ENCODE data around the gene KDM4B.

KDM4B gene

DNA sequence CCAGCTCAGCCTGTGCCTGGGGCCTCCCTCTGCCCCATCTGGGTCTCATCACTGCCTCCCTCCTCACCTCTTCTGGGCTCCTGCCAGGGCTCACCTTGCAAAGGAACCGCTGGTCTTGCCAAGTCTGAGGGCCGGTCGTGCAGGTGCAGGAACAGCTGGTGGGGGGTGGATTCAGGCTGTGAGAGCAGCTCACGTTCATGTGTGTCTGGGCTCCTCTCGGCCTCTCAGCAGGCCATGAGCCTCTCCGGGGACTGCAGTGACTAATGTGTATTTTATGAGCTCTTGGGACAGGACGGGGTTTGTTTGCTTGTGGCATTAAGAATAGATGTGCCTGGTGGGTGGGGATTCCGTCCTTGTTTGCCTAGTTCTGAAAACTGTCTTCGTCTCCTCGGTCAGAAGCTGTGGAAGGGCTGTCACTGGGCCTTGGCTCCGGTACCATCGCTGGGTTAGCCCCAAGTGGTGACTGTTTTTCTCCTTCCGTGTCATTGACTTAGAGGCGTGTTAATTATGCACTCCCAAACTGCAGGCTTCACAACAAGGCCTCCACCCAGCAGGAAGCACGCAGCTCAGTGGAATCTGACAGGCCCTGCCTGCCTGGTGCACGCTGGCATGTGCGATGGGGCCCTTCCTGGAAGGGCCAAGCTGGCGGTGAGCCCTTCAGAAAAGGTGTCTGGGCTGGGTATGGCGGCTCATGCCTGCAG, 77.6 kb downstream of the KDM4B start:
- TF ChIP-seq CTCF (IDR thresholded peaks at IDR 0.05; ENCODE audit: low read depth, low read length, missing control alignments) = no peak
- no peak overlapping the region for H3K4me3 ChIP-seq (ENCODE audit: low read depth, low read length)
- DNase-seq = peak; percentile 63
- H3K36me3 ChIP-seq (replicated peaks) = peaks cover 21% of the 10 kb centered on the region
- no peak overlapping the region for H3K27ac ChIP-seq
- in situ Hi-C loops (cut with HindIII; ENCODE audit: low pct_ligation_motif_present, low sequenced_read_pairs) = no loop called here
- no peaks in the 10 kb centered on the region for H3K27me3 ChIP-seq (replicated peaks)

DNA sequence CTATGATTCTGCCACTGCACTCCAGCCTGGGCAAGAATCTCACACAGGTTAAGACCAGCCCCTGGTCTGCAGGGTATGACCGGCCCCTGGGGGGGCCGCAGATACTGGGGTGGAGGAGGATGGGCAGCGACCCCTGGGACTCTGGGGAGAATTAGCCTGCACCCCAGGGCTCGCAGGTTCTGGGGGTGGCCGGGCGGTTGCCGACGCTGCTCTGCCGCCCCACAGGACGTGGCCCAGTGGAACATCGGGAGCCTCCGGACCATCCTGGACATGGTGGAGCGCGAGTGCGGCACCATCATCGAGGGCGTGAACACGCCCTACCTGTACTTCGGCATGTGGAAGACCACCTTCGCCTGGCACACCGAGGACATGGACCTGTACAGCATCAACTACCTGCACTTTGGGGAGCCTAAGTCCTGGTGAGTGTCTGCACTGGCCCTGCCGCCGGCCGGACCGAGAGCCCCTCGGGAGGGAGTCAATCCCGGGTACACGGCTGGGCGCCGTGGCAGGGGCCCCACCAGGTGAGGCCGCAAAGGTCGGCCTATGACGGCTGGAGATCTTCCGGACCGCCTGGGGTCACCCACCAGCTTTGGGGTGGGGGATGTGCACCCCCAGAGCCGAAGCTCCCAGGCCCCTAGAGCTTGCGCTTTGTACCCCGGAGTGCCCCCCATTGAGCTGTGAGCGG, 78.5 kb downstream of the KDM4B start:
- no peak overlapping the region for H3K4me3 ChIP-seq (ENCODE audit: low read depth, low read length)
- no peak for DNase-seq
- no peak for TF ChIP-seq CTCF (IDR thresholded peaks at IDR 0.05; ENCODE audit: low read depth, low read length, missing control alignments)
- in situ Hi-C loops (cut with HindIII; ENCODE audit: low pct_ligation_motif_present, low sequenced_read_pairs) = no loop called here
- H3K36me3 ChIP-seq (replicated peaks) = peaks cover 14% of the 10 kb centered on the region
- H3K27me3 ChIP-seq (replicated peaks) = no peaks in the 10 kb centered on the region
- H3K27ac ChIP-seq = no peak overlapping the region

- DNase-seq = peak; percentile 69
- H3K27me3 ChIP-seq (replicated peaks) = no peaks in the 10 kb centered on the region
- H3K36me3 ChIP-seq (replicated peaks) = peaks cover 9% of the 10 kb centered on the region
- in situ Hi-C loops (cut with HindIII; ENCODE audit: low pct_ligation_motif_present, low sequenced_read_pairs) = no loop called here
- peak overlapping the region; percentile 15 for H3K4me3 ChIP-seq (ENCODE audit: low read depth, low read length)
- peak; percentile 98 for TF ChIP-seq CTCF (IDR thresholded peaks at IDR 0.05; ENCODE audit: low read depth, low read length, missing control alignments)
- peak overlapping the region; percentile 12 for H3K27ac ChIP-seq
These were observed 79.3 kb downstream of the KDM4B start for GRCh38 chr19:5048091-5048726.

- H3K27me3 ChIP-seq (replicated peaks) = no peaks in the 10 kb centered on the region
- in situ Hi-C loops (cut with HindIII; ENCODE audit: low pct_ligation_motif_present, low sequenced_read_pairs) = no loop called here
- H3K36me3 ChIP-seq (replicated peaks) = peaks cover 9% of the 10 kb centered on the region
- DNase-seq = peak; percentile 58
- H3K4me3 ChIP-seq (ENCODE audit: low read depth, low read length) = peak overlapping the region; percentile 15
- no peak for TF ChIP-seq CTCF (IDR thresholded peaks at IDR 0.05; ENCODE audit: low read depth, low read length, missing control alignments)
- peak overlapping the region; percentile 12 for H3K27ac ChIP-seq
These were observed 80.0 kb downstream of the KDM4B start for GRCh38 chr19:5048727-5049553.

DNA sequence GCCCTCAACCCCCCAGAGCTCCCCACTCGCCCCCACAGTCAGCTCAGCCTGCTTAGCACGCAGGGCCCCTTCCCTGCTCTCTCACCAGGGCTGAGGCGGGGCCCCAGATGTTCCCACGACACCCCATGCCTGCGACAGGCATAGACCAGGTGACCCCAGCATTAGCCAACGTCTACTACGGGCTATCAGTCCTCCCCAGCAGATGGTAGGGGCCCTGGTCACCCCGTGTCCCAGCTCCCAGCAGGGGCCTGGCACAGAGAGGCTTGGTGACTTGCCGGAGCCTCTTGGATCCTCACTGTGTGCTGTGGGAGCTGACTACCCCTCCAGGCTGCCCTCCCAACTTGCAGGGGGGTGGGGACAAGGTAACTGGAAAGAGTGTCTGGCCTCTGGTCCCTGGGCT, 80.6 kb downstream of the KDM4B start:
- TF ChIP-seq CTCF (IDR thresholded peaks at IDR 0.05; ENCODE audit: low read depth, low read length, missing control alignments) = no peak
- peaks cover 9% of the 10 kb centered on the region for H3K36me3 ChIP-seq (replicated peaks)
- DNase-seq = no peak
- H3K27ac ChIP-seq = no peak overlapping the region
- H3K27me3 ChIP-seq (replicated peaks) = no peaks in the 10 kb centered on the region
- in situ Hi-C loops (cut with HindIII; ENCODE audit: low pct_ligation_motif_present, low sequenced_read_pairs) = no loop called here
- no peak overlapping the region for H3K4me3 ChIP-seq (ENCODE audit: low read depth, low read length)

All from brain microvascular endothelial cell (primary cell).